PC-3 (cell line): ENCODE data around the gene CHN1. TPM values are rescaled to one million over a fixed set of nuclear protein-coding genes. Genes with fewer than 3 reads are reported as not detected.

ENCODE experiments used
- ATAC-seq: fragments of 200-7000 bp; cut with Tn5 transposase; 2 replicates; pipeline ENCODE4 v1.9.1; 2020; ENCODE audit warnings: mild to moderate bottlenecking, moderate library complexity
- BruUV-seq: library from RNA; stranded (reverse); fragments of 400-500 nt; replicated peaks from 2 replicates; lab custom pipeline; 2021; lab: Mats Ljungman, UMichigan
- CTCF ChIA-PET: fragments of 300-600 bp; sonication (Branson Sonifier 250); formaldehyde crosslinking; loops from one replicate; lab custom pipeline; 2022; ENCODE audit warnings: antibody characterized with exemption; lab: Charles Lee
- POLR2A ChIA-PET: fragments of 300-600 bp; sonication (Branson Sonifier 250); formaldehyde crosslinking; loops from one replicate; lab custom pipeline; 2022; ENCODE audit warnings: antibody characterized with exemption; ENCODE audit not compliant: unreplicated experiment; lab: Charles Lee
- DNase-seq: peaks from one replicate; pipeline ENCODE4 v3.0.0-alpha.2; 2015
- H2AFZ ChIP-seq: fragments of 300-600 bp; sonication (generic); 2 replicates; pipeline ENCODE4 v1.6.0; 2016; ENCODE audit warnings: antibody characterized with exemption, low read length
- H3F3A ChIP-seq: fragments of 300-600 bp; sonication (generic); one replicate; pipeline ENCODE4 v1.6.0; 2017; ENCODE audit warnings: antibody characterized with exemption, low read length, control low read depth, mild to moderate bottlenecking; ENCODE audit not compliant: unreplicated experiment
- H3K27ac ChIP-seq: fragments of 300-600 bp; sonication (generic); 2 replicates; pipeline ENCODE4 v1.5.1; 2016; ENCODE audit warnings: mild to moderate bottlenecking, low read length
- H3K27me3 ChIP-seq: fragments of 300-600 bp; sonication (generic); 2 replicates; pipeline ENCODE4 v1.6.1; 2016; ENCODE audit warnings: low read length, mixed read lengths
- H3K36me3 ChIP-seq: fragments of 300-600 bp; sonication (generic); 2 replicates; pipeline ENCODE4 v1.6.1; 2016; ENCODE audit warnings: low read depth, mixed run types, low read length, mixed read lengths
- H3K4me1 ChIP-seq: fragments of 300-600 bp; sonication (generic); 2 replicates; pipeline ENCODE4 v1.5.1; 2016; ENCODE audit warnings: low read length; ENCODE audit not compliant: insufficient read depth
- H3K4me2 ChIP-seq: fragments of 300-600 bp; sonication (generic); 2 replicates; pipeline ENCODE4 v1.6.0; 2016; ENCODE audit warnings: low read length
- H3K4me3 ChIP-seq: fragments of 300-600 bp; sonication (generic); 2 replicates; pipeline ENCODE4 v1.5.1; 2016; ENCODE audit warnings: mild to moderate bottlenecking, low read length, mixed read lengths
- H3K79me2 ChIP-seq: fragments of 300-600 bp; sonication (generic); 2 replicates; pipeline ENCODE4 v1.6.1; 2017; ENCODE audit warnings: low read length, mixed read lengths
- H3K9ac ChIP-seq: fragments of 300-600 bp; sonication (generic); 2 replicates; pipeline ENCODE4 v1.6.0; 2016; ENCODE audit warnings: mild to moderate bottlenecking, low read length
- H3K9me2 ChIP-seq: fragments of 300-600 bp; sonication (generic); replicated peaks from 2 replicates; pipeline ENCODE4 v1.6.1; 2016; ENCODE audit warnings: mixed run types, low read length, mixed read lengths
- H3K9me3 ChIP-seq: fragments of 300-600 bp; sonication (generic); 2 replicates; pipeline ENCODE4 v1.6.1; 2016; ENCODE audit warnings: low read length, mixed read lengths
- H4K20me1 ChIP-seq: fragments of 300-600 bp; sonication (generic); 2 replicates; pipeline ENCODE4 v1.6.1; 2016; ENCODE audit warnings: low read length, mixed read lengths
- EZH2 ChIP-seq: fragments of 300-600 bp; sonication (generic); IDR thresholded peaks from one replicate; pipeline ENCODE4 v1.6.1; 2017; ENCODE audit warnings: antibody characterized with exemption, mild to moderate bottlenecking, low read length; ENCODE audit not compliant: unreplicated experiment
- EZH2phosphoT487 ChIP-seq: fragments of 300-600 bp; sonication (generic); IDR thresholded peaks from 2 replicates; pipeline ENCODE4 v1.6.1; 2018; ENCODE audit warnings: mild to moderate bottlenecking, antibody characterized with exemption, low read length, borderline replicate concordance
- intact Hi-C: fragments of 100-400 bp; cut with micrococcal nuclease; formaldehyde crosslinking; loops from 2 replicates; pipeline ENCODE4 v1.9.0; 2023
- total RNA-seq: library from RNA; depleted of rRNA; stranded (reverse); fragments of >200 nt; gene quantifications from 2 replicates; pipeline ENCODE4 v1.2.3, GENCODE V29; 2014
- TF ChIP-seq, protein P1 (sequence below): fragments of 300-600 bp; sonication (generic); conservative IDR thresholded peaks from 2 replicates; pipeline ENCODE4 v1.5.1; 2017; ENCODE audit warnings: antibody characterized with exemption, low read depth, mild to moderate bottlenecking, low read length

The CHN1 gene
- total RNA-seq, 1 experiment from 2014 or later = 7.8 TPM

DNA sequence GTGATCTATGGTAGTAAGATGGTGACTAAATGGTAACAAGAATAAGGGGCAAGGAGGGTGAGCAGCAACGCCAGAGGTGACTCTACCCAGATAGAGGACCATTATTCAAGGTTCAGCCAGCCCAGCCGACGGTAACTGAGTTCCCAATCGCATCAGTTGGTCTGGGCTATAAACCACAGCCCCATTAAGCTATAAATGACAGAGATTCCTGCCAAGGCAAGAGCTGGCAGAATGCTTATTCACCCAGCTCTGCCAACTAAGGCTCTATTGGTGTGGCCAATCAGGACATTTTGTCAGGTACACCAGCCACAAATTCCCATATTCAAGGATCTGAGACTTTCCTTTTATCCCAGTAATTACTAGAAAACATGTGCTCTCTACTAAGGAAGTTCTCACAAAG, 3.6 kb downstream of the CHN1 start:
- TF ChIP-seq, protein P1, sequence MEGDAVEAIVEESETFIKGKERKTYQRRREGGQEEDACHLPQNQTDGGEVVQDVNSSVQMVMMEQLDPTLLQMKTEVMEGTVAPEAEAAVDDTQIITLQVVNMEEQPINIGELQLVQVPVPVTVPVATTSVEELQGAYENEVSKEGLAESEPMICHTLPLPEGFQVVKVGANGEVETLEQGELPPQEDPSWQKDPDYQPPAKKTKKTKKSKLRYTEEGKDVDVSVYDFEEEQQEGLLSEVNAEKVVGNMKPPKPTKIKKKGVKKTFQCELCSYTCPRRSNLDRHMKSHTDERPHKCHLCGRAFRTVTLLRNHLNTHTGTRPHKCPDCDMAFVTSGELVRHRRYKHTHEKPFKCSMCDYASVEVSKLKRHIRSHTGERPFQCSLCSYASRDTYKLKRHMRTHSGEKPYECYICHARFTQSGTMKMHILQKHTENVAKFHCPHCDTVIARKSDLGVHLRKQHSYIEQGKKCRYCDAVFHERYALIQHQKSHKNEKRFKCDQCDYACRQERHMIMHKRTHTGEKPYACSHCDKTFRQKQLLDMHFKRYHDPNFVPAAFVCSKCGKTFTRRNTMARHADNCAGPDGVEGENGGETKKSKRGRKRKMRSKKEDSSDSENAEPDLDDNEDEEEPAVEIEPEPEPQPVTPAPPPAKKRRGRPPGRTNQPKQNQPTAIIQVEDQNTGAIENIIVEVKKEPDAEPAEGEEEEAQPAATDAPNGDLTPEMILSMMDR = no peak
- TF ChIP-seq EZH2phosphoT487 (no peak), EZH2 (no peak)
- Histone ChIP-seq H3K4me2 (no peak overlapping the region), H3K27ac (no peak overlapping the region), H3K36me3 (no peaks in the 10 kb centered on the region), H3K27me3 (peaks cover 3% of the 10 kb centered on the region; the same call in 1 of the 2 replicates), H3K79me2 (no peaks in the 10 kb centered on the region), H3K9me3 (no peaks in the 10 kb centered on the region), H3K4me3 (no peak overlapping the region), H3K9me2 (no peaks in the 10 kb centered on the region), H3K4me1 (peaks cover 16% of the 10 kb centered on the region), H2AFZ (no peak overlapping the region), H4K20me1 (no peaks in the 10 kb centered on the region), H3K9ac (no peak overlapping the region), H3F3A (no peaks in the 10 kb centered on the region)
- no peak for ATAC-seq
- ChIA-PET POLR2A (no interaction called here), CTCF (no interaction called here)
- intact Hi-C loops = no loop called here
- BruUV-seq = no TSS peak
- no peak for DNase-seq

DNA sequence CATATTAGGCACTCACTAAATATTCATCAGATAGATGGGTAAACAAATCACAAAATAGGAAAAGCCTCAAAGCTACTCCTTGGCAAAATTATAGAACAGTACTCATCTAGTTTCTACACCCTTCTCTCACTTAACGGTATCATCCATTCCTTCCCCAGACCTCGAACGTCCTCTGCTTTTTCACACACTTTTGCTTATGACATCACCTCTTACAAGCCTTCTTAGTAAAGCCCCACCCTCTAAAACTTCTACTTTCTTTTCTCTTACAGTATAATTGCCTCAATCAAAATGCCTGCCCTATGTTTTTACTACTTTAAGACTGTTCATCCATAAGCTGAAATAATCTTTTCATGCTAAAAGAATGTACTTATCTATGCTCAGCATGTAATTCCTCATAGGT, 8.1 kb downstream of the CHN1 start:
- H4K20me1 ChIP-seq = no peaks in the 10 kb centered on the region
- BruUV-seq = no TSS peak

DNA sequence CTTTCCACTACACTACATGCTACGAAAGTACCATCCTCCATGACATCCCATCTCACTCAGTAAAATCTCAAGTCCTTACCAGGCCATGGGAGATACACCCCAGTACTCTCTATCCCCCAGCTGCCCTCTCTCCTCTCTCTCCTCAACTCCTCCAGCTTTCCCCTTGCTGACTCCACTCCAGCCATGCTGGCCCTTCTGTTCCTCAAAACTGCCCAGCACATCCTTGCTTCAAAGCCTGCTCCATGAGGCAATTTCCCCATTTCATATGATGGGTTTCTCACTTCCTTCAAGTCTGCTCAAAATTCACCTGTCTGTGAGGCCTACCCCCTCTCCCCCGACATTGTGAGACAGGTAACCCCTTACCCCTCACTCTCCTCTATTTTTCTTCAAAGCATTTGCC, 8.6 kb downstream of the CHN1 start:
- H3K4me1 ChIP-seq = peaks cover 13% of the 10 kb centered on the region
- intact Hi-C loops = no loop called here

More for the DNA sequence above, 8.1 kb downstream of the CHN1 start:
- Histone ChIP-seq H3K27me3 (no peaks in the 10 kb centered on the region), H3K79me2 (no peaks in the 10 kb centered on the region), H3F3A (no peaks in the 10 kb centered on the region), H2AFZ (no peak overlapping the region), H3K36me3 (no peaks in the 10 kb centered on the region), H3K9me3 (no peaks in the 10 kb centered on the region), H3K9ac (no peak overlapping the region), H3K4me3 (no peak overlapping the region), H3K9me2 (no peaks in the 10 kb centered on the region), H3K27ac (no peak overlapping the region), H3K4me2 (no peak overlapping the region), H3K4me1 (peaks cover 13% of the 10 kb centered on the region)
- ChIA-PET POLR2A (no interaction called here), CTCF (no interaction called here)
- intact Hi-C loops = no loop called here
- no peak for DNase-seq
- ATAC-seq = no peak
- TF ChIP-seq EZH2phosphoT487 (no peak), EZH2 (no peak)
- TF ChIP-seq, protein P1 = no peak

More for the DNA sequence above, 8.6 kb downstream of the CHN1 start:
- Histone ChIP-seq H3K27me3 (no peaks in the 10 kb centered on the region), H3K9me2 (no peaks in the 10 kb centered on the region), H3K9me3 (no peaks in the 10 kb centered on the region), H3K4me2 (no peak overlapping the region), H3K36me3 (no peaks in the 10 kb centered on the region), H3K9ac (no peak overlapping the region), H3K4me3 (no peak overlapping the region), H3K79me2 (no peaks in the 10 kb centered on the region), H4K20me1 (no peaks in the 10 kb centered on the region), H3K27ac (no peak overlapping the region), H3F3A (no peaks in the 10 kb centered on the region), H2AFZ (no peak overlapping the region)
- DNase-seq (no peak), ATAC-seq (no peak)
- TF ChIP-seq, protein P1 = no peak
- TF ChIP-seq EZH2 (no peak), EZH2phosphoT487 (no peak)
- BruUV-seq = no TSS peak
- ChIA-PET POLR2A (no interaction called here), CTCF (no interaction called here)
